8988T (cell line): ENCODE data around the gene PRIMA1.

Experiments
- DNase-seq: peaks from one replicate; pipeline ENCODE4 v3.0.0; 2011

The PRIMA1 gene

GRCh38 chr14:93708800-93709199, 79.5 kb downstream of the PRIMA1 start:
- DNase-seq, result no peak

DNA sequence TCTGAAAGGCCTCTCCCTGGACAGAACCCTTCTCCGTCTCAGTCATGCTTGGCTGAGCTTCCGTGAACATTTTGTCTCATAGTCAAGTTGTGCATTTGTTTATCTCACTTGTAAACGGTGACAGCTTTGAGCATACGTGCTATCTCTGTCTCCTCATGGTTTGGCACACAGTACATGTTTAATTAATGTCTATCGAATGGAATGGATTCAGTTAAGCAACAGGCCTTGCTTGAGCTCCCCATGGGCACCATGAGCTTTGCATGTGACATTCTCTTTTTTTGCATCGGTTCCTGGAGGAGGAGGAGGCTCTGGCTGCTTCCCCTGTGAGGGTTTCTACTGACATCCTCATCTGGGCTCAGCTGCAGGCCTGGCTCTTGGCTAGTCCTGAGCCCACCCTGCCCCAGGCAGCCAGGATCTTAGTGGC, 80.0 kb downstream of the PRIMA1 start:
- DNase-seq, result no peak

- DNase-seq, result no peak
These were observed 80.8 kb downstream of the PRIMA1 start for GRCh38 chr14:93707475-93707874.

DNA sequence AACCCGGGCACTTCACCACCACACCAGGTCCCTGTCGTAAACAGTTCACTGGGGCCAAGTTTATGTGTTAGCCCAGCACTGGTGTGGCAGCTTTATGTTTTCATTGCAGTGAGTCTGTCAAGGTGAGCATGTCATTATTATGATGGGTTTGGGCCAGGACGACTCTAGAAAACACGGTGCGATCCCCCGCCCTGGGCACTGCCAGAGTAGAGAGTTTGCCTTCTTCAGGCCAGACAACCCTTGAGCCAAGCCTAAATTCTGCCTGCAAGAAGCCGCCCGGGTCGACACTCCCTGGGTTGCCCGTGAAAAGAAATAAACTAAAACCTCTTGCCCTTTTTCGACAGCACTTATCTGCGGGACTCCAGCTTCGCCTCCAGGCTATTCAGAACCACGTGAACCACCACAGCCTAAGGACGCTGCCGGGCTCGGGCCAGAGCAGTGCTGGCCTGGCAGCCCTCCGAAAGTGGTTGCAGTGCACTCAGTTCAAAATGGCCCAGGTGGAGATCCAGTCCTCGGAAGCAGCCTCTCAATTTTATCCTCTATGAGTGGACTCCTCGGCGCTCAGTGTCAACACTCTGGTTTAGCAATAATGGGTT, 81.8 kb downstream of the PRIMA1 start:
- DNase-seq, result no peak

- DNase-seq, result no peak
These were observed 82.7 kb downstream of the PRIMA1 start for GRCh38 chr14:93705513-93706156.

DNA sequence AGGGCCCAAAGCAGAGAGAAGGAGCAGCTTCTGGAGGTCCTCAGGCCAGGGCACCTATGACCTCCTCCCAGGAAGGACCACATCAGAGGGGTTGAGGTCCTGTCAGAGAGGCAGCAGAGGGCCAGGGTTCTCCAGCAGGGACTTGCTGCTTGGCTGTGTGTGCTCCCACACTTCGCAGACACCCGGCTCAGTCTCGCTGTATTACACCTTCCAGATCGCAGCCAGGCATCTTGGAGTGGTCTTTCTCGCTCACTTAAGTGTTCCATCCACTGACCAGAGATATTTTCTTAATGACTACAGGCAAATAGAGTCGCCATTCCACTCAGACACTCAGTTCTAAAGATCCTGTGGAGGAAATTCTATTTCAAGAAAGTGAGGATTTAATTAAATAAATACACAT, 84.3 kb downstream of the PRIMA1 start:
- DNase-seq, result no peak

GRCh38 chr14:93702946-93703345, 85.3 kb downstream of the PRIMA1 start:
- no peak for DNase-seq

DNA sequence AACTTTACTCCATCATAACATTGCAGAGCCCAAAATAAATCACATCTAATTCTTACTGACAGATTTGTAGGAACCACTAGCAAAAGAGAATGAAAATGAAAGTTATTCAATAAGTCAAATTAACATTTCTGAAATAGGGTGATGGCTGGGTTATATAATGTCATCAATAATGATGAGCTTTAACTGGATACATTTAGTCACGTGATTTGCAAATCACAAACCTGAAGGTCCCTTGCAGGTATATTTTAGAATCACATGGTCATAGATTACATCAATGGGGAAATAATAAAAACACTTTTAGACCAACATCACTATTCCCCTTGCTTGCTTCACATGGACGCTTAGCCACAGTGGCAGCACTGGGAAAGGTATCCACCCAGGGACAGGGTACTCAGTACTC, 86.7 kb downstream of the PRIMA1 start:
- no peak for DNase-seq

DNA sequence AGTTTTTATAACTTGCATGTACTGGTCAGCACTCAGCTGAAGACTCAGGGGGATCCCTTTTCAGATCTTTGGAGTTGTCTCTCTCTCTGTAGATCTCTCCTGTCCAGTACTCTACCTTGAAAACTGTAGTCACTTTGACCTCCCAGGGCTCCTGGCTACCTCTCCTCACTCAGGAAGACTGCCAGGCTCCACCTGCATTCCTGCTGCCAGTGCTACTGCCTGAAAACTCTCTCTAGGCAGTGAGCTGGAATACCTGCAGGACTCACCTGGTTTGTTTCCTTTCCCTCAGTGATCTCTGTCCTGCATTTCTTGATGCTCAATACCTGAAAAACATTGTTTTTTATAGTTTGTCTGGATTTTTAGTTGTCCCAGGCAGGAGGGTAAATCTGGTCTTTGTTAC, 87.4 kb downstream of the PRIMA1 start:
- DNase-seq, result no peak

- no peak for DNase-seq
These were observed 94.4 kb downstream of the PRIMA1 start for GRCh38 chr14:93693914-93694313.

DNA sequence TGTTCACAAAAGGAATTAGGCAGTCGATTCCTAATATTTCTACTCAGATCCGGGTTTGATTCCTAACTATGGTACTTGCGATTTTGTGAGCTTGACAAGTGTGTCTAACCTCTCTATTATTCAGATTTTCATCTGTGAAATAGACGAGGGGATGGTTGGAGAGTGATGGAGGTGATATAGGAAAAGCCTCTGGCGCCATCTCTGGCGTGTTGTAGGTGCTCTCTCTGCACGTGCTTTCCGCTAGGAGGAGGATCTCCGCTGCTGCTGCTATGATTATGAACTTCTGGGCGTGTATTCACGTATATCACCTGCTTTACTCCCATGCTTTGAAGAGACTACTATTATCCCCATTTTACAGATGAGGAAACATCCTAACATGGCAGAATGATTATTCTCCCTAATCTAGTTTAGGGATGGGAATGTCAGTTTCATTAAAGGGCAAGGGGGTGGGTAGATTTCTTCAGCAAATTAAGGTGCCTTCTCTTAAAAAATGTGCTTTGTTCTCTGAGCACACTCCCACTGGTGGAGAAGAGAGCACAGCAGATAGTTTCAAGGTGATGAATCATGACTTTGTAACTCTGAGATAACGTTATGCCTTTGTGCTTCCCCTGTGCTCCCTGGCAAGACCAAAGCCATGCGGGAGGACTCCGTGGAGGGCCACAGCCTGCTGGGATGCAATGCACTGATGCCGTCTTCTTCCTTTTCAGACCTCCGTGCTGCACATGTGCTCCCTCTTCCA, 97.1 kb downstream of the PRIMA1 start:
- DNase-seq, result no peak

- no peak for DNase-seq
These were observed 98.1 kb downstream of the PRIMA1 start for GRCh38 chr14:93690146-93690545.

- DNase-seq, result no peak
These were observed 99.5 kb downstream of the PRIMA1 start for GRCh38 chr14:93688820-93689219.

- no peak for DNase-seq
These were observed 100.0 kb downstream of the PRIMA1 start for GRCh38 chr14:93688239-93688666.

DNA sequence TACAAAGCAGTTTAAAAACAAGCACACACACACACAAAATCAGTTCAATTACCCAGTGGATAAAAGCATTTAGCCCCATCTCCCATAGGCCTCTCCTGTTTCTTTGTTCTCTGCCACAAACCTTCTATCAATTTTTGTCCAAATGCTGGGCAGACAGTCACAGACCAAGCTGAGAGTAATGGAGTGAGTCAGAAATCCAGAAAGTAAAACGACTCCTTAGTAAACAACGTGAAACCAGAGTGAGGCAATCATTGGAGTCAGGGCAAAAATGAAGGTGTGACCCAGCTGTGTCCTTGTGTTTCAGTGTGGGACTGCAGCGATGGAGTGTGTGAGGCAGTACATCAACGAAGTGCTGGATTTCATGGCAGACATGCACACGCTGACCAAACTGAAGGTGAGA, 102.0 kb downstream of the PRIMA1 start:
- DNase-seq, result no peak

GRCh38 chr14:93685121-93685895, 103.0 kb downstream of the PRIMA1 start:
- no peak for DNase-seq

- no peak for DNase-seq
These were observed 105.1 kb downstream of the PRIMA1 start for GRCh38 chr14:93683226-93683625.

DNA sequence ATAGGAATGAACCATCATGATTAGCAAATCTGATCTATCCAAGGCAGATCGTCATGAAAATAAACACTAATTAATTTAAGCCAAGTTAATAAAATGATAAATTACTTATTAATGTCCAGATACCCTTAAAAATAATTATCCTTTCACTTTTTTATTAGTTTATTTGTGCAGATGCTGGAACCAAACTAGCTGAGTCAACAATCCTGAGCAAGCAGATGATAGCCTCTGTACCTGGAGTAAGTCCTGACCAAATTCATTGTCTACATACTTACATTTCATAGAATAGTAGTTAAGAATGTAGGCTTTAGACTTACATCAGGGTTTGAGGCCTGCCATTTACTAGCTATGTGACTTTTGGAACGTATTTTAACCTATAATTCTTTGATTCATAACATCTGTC, 105.8 kb downstream of the PRIMA1 start:
- DNase-seq, result no peak

- no peak for DNase-seq
These were observed 111.8 kb downstream of the PRIMA1 start for GRCh38 chr14:93676416-93676958.

- no peak for DNase-seq
These were observed 112.6 kb downstream of the PRIMA1 start for GRCh38 chr14:93675651-93676050.

DNA sequence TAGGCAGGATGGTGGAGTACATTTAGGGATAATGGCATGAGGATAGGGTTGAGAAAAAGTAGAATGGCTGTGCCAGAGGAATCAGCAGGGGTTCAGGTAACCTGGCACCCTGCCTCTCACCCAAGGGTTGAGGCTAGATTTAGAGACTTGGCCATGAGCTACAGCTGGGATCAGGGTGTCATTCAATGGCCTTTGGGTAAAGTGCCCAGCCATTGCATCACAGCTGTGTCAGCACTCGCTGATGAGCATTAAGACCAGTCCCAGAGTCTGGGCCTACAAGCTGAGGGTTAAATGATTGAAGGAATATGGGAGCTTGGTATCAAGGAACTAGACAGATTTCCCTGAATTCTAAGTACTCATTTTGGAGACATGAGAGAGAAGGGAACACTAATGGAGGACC, 113.9 kb downstream of the PRIMA1 start:
- DNase-seq, result no peak

GRCh38 chr14:93669632-93670031, 118.7 kb downstream of the PRIMA1 start:
- DNase-seq, result no peak
